NOMO-1 treated with DMSO at 0.1 percent for 48 hours (cell line): Measurements from ENCODE around the gene SLC30A7.
"Not testable (repeated sequence)": the region's sequence is repeated elsewhere in the genome, so short reads cannot be mapped to it uniquely, and the experiment has no call there.

ENCODE experiments used
- DNase-seq: peaks from one replicate; lab custom pipeline; 2025; ENCODE audit not compliant: unreplicated experiment; lab: John Stamatoyannopoulos, UW

Gene SLC30A7

DNA sequence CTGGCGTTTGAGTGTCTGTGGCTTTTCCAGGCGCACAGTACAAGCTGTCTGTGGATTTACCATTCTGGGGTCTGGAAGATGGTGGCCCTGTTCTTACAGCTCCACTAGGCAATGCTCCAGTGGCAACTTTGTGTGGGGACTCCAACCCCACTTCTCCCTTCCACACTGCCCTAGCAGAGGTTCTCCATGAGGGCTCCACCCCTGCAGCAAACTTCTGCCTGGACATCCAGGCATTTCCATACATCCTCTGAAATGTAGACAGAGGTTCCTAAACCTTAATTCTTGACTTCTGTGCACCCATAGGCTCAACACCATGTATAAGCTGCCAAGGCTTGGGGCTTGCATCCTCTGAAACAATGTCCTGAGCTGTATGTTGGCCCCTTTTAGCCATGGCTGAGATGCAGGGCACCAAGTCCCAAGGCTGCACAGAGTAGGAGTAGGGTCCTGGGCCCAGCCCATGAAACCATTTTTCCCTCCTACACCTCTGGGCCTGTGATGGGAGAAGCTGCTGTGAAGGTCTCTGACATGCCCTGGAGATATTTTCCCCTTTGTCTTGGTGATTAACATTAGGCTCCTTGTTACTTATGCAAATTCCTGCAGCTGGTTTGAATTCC lies 5.9 kb upstream of the SLC30A7 start:
- DNase-seq, result not testable (repeated sequence)

DNA sequence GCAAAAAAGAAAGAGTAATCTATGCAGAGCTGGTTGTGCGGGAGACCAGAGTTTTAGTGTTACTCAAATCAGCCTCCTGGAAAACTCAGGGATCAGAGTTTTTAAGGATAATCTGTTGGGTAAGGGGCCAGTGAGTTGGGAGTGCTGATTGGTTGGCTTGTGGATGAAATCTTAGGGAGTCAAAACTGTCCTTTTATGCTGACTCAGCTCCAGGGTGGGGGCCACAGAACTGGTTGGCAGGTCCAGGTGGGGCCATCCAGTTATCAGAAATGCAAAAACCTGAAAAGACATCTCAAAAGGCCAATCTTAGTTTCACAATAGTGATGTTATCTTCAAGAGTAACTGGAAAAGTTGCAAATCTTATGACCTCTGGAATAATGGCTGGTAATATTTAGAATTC lies 4.5 kb upstream of the SLC30A7 start:
- DNase-seq, result no peak

DNA sequence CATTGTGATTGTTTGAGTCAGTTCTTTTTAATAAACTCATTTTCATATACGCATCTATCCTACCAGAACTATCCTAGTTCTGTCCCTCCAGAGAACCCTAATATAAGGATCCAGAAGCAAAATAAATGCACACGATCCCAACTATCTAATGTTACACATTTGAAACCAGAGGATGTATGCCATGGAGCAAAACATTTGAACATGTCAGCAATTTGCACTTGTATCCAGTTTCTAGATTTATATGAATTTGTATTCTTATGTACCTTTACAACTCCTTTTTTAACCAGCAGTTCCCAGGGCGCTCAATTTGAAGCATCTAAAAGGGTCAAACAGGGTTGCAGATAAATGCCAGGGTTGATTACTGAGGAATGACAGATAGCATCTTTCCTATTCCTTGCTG lies 3.3 kb upstream of the SLC30A7 start:
- no peak for DNase-seq

DNA sequence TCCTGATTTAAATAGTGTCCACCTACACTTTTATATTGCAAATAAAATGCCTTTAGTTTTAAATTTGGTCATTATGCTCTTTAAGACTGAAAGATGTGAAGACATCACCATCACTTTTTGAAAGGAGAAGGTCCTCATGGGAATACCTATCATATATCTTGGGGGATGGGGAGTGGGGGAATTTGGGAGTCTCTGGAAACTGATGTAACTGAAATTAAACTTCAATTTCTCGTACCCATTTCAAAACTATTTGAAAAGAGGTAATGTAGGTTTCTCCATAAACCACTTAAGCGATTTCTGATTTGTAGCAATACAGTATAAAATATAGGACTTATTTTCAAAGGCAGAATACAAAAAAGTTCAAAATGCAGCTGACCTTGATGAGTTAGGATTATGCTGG lies 2.2 kb upstream of the SLC30A7 start:
- DNase-seq, result no peak

DNA sequence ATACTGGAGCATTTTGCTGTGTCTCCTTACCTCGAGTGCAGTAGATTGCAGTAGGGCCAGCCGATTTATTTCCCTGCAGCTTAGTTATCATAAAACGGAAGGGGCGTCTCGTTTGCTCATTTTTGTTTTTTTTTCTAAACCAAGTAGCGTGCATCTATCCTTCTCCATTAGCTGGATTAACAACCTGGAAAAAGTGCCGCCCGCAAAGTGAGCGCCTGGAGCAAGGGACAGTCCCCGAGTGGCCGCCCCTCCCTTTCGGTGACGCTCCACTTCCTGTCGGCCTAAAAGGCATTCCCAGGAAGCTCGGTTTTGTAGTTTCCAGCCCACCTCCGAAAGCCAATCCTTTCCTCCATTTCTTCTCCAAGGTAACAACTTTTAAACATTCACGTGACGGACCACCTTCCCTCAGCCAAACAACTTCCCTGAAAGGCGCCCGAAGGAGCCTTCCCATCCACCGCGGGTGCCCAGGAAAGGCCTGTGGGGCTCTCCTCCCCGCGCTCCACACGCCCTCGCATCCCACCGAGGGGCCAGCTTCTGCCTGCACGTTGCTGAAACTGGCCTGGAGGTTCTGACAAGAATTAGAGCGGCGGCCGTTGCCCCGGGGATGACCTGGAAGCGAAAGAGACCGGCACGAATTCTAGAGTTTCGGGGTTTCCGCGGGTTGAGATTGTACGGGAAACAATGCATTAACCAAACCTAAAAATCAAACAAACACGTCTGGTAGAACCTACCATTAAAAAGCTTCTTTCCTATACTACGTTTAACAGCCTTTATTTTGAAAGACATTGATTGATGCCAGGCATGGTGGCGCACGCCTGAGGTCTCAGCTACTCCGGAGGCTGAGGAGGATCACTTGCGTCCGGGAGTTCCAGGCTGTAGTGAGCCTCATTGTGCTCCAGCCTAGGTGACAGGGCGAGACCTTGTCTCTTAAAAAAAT lies 1.0 kb upstream of the SLC30A7 start, which contains the start of gene EXTL2:
TSS of gene EXTL2 (minus strand) at position 240 of the 937 bp plus-strand sequence. CDS start 6,085 bp downstream, outside the sequence.
- peak; percentile 60 for DNase-seq

DNA sequence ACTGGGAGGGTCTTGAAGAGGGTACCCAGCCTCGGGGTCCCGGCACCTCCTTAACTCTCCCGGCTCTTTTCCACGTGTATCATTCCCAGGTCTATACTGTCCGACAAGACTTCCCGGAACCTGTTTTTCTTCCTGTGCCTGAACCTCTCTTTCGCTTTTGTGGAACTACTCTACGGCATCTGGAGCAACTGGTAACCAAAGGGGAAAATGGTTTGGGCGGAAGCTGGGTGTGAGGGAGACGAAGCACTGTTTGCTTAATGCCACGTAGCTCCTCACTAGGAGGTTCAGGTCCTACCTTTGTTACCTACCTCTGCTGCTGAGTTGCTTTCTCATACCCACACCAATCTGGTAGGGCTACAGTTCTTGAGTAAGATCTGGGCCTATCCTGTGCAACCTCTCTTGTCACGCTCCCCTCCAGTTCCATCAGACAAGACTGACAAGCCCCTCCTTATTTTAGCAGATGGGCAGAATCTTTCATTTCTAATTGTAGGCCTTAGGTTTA lies 642 bp downstream of the SLC30A7 start:
- peak; percentile 43 for DNase-seq

DNA sequence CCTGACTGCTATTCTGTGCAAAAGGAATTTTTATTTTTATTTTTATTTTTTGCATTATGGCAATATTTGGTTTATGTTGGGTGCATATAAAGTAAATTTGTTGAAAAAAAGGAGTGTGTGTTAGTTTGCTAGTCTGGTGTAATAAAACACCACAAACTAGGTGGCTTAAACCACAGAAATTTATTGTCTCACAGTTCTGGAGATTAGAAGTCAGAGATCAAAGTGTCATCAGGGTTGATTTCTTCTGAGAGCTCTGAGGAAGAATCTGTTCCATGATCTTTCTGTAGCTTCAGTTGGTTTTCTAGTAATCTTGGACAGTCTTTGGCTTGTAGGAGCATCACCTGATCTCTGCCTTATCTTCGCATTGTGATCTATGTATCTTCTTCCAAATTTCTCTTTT lies 6.5 kb downstream of the SLC30A7 start:
- DNase-seq, result no peak

DNA sequence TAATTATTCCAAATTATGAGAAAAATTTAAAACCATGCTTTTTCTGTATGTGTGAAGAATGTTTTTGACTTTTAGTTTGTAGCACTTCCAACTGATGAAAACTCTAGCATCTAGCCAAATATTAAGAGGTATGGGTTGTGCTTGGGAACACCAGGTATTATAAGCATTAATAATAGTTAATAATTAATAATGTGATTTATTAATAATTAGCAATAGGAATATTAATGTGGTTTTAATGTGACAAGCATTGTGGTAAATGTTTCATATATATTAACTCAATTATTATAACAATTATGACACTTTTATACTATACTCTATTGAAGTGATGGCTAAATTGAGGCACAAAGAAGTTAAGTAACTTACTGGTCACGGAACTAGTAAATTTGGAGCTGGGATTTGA lies 7.9 kb downstream of the SLC30A7 start:
- no peak for DNase-seq

DNA sequence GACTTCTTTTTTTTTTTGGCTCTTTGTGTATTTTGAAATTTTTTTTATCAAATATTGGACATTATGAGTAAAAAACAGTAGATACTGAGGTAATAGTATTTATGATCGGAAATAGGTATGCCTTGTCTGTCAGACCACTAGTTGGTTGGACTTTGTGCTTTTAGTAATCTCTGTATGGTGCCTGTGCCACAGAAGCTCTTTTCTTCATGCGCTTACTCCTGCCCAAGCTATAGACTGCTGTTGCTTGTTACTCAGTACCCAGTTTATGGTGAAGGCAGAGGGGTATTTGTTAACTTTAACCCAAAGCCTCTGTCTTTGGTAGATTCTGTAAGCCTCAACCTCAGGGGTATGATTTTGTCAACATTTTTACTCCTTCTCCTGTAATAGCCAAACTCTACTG lies 8.6 kb downstream of the SLC30A7 start:
- DNase-seq, result no peak

DNA sequence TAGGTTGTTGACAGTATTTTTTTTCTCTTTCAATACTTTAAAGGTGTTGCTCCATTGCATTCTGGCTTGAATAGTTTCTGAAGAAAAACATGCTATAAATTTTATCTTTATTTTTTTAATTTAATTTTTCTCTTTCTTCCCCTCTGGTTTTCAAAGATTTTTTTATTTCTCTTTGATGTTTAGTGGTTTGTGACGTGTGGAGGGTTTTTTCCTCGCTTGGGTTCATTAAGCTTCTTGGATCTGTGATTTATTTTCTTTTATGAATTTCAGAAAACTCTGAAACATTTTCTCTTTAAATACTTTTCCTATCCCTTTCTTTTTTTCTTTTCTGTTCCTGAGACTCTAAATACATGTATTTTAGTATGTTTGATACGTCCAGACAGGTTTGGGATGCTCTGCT lies 9.3 kb downstream of the SLC30A7 start:
- DNase-seq, result no peak

DNA sequence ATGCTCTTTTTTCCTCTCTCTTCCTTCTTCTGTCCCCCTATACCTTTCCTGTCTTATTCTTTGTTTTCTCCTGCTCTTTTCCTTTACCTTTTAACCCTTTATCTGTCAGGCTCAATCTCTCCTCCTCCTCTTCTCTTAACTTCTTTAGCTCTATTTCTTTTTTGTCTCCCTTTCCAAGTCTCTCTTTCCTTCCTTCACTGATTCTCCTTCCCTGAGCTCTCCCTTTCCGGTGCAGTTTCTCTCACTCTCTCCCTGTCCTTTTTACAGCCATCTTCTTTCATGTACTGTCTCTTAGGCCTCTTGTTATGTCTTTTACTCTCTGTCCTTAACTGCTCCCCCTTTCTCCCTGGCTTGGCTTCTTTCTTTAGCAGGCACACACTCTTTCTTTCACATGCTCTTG lies 12.0 kb downstream of the SLC30A7 start:
- no peak for DNase-seq

DNA sequence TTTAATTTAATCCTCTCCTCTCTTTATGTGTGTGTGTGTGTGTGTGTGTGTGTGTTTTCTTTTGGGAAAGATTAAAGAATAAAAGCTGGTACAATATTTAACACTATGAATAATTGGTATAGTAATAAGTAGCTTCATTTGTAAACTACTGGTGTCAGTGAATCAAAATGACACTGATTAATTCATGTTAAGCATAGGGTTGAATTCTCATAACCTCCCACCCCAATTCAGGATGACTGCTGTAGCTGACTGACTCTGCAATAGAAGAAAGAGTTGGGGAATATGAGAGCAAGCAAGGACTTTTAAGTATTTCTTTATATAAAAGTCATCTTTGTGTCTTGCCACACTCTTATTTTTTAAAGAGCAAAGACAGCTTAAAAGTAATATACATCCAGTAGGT lies 13.1 kb downstream of the SLC30A7 start:
- DNase-seq, result no peak

DNA sequence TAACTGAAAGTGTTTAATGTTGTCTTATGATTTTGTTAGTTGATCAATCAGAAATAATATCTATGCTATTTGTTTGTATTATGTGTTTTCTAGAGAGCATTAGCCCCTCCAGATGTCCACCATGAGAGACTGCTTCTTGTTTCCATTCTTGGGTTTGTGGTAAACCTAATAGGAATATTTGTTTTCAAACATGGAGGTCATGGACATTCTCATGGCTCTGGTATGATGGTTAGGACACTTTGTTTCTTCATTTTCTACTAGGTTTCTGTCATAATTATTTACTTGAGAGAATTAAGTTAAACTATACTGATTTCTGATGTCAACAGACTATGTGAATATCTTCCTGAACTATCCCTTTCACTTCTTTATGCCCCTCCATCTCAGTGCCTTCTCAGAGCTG lies 16.1 kb downstream of the SLC30A7 start:
- no peak for DNase-seq

DNA sequence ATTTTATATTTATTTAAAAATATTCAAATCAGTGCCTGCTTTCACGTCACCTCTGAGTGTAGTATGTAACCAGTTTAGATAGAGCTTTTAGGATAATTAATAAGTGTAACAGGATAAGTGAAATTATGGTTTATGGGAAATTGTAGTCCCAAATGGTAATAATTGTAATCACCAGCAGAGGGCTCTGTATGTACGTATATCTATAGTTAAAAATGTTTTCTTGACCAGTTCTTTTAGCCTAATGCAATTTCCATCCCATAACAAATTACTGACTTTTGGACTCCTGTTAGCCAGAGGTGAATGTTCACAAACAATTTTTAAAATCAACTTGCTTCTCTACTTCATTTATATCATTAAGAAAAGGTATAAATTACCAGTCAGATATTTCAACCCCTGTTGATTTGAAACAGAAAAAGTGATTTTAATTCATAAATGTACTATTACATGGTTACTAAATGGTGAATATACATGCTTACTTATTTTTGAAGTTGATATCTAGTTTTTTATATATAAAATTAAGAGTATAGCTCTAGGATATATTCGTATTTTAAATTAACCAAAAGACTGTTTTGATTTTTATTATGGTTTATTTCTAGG lies 25.3 kb downstream of the SLC30A7 start:
- DNase-seq, result peak; percentile 48

DNA sequence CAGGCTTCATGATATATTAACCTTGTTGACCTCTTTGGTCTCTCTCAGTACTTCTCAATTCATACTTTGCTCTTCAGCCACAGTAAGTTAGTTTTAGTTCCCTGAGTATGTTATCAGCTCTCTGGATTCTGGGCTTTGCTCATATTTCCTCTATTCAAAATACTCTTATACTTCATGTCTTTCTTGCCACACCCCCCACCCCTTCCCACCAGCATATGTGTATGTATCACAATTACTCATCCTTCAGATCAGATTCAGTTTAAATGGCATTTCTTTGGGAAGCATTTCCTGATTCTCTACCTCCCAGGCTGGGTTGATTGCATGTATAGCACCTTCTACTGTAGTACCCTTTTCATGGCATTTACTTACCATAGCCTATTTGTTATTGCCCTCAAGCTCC lies 28.3 kb downstream of the SLC30A7 start:
- DNase-seq, result no peak

DNA sequence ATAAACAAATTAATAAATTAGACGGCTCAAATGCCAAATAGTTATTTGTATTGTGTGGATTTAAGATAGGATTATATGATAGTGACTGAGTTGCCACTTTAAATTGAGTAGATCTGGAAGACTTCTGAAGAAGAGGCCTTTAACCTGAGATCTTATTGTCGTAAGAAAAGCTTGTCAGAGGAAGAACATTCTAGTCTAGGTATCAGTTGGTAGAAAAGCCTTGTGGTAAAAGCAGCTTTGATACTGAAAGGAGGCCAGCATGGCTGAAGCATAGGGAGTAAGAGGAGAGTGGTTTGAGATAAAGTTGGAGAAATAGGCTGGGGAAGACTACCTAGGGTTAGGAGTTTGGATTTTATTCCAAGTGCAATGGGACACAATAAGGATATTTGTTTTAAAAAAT lies 29.1 kb downstream of the SLC30A7 start:
- DNase-seq, result no peak

DNA sequence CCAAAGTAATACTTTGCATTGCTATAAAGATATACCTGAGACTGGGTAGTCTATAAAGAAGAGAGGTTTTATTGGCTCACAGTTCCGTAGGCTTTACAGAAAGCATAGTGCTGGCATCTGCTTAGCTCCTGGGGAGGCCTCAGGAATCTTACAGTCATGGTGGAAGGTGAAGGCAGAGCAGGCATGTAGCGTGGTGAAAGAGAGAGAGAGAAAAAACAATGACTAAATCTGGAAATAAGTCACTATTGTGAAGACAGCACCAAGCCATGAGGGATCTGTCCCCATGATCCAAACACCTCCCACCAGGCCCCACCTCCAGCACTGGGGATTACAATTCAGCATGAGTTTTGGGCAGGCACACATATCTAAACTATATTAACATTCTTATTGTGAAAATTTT lies 30.4 kb downstream of the SLC30A7 start:
- no peak for DNase-seq

DNA sequence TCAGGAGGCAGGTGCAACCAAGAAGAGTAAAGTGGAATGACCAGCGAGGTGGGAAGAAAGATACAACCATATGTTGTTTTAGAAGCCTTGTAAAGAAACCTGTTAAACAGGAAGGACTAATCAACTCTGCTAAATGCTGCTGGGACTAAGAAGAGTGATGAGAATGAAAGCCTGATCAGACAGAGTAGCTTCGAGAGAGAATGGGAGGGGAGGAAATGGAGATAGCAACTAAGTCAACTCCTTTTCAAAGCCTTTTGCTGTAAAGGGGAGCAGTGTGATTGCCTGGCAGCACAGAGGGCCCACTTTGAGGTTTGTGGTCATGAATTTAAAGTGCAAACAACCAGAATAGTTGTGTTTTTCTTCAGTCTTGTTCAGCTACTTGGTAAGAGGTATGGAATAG lies 31.4 kb downstream of the SLC30A7 start:
- no peak for DNase-seq

DNA sequence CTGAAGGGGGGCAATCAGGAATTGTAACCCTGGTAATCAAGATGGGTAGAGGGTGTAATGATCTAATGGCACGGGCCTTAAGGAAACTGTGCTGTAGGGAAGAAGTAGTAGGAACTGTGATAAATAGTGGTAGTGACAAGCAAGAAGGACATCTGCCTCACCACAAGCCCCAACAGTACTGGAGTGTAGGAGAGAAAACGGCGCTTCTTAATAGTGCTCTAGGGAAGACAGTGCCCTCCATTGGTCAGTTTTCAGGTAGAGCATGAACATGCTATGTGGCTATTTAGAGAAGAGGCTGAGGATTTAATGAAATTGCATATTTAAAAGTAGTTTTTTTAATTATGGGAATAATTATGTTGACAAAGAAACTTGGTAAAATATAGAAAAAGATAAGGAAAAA lies 32.2 kb downstream of the SLC30A7 start:
- DNase-seq, result no peak

DNA sequence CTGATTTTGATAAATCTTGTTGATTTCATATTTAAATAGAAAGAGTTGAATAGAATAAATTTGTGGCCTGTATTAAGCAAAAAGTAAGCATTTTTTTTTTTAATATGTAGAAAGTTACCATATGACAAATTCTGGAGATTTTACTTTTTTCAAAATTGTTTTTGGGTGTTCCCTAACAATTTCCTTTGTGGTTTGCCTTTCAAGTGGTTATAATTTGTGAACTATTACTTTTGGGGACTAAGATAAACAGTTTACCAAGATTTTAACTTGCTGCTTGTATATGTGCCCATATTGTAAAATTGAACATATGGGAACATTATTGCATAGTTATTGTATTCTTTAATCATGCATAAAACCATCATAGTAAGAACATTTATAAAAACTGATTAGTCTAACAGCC lies 34.6 kb downstream of the SLC30A7 start:
- DNase-seq, result no peak

DNA sequence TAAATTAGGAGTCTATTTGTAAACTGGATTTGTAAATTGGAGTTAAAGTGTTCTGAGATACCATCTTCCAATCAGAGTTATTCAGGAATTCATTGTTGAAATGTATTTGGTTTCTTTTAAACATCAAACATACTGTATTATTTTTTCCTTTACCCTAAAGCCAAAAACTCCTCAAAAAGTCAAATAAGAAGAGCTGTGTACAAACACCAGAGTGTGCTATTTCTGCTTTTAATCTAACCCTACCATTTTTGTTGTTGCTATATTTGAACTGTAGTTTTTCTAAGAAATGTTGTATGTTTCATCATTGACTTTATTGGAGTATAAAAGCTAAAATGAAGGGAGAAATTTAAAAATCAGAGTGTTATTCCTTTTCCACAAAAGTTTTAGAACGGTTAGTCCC lies 35.8 kb downstream of the SLC30A7 start:
- DNase-seq, result no peak

DNA sequence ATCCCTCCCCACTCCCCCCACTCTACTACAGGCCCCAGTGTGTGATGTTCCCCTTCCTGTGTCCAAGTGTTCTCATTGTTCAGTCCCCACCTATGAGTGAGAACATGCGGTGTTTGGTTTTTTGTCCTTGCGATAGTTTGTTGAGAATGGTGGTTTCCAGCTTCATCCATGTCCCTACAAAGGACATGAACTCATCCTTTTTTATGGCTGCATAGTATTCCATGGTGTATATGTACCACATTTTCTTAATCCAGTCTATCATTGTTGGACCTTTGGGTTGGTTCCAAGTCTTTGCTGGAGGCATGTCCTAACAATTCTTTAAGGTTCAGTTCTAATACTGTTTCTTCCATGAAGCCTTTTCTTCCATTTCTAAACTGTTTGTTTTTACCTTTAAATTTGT lies 37.7 kb downstream of the SLC30A7 start:
- not testable (repeated sequence) for DNase-seq
